HepG2 (cell line): ENCODE measurements around the gene DUOXA1. TPM values are rescaled to one million over a fixed set of nuclear protein-coding genes. Genes with fewer than 3 reads are reported as not detected.

Experiments used
- ATAC-seq: fragments of 200-7000 bp; cut with Tn5 transposase; 3 replicates; pipeline ENCODE4 v1.9.1; 2020; ENCODE audit warnings: mild to moderate bottlenecking, moderate library complexity
- BruUV-seq: library from RNA; stranded (reverse); fragments of 400-500 nt; replicated peaks from 2 replicates; lab custom pipeline; 2021; lab: Mats Ljungman, UMichigan
- CTCF ChIA-PET: fragments of 300-600 bp; formaldehyde crosslinking; extraction: SDS; loops from one replicate; lab custom pipeline; 2021; ENCODE audit warnings: low total read pairs, inconsistent platforms, low intra/inter-chr PET ratio; lab: Yijun Ruan, JAX
- POLR2A ChIA-PET: fragments of 350-600 bp; sonication (Branson Sonifier 250); formaldehyde crosslinking; loops from one replicate; lab custom pipeline; 2020; ENCODE audit warnings: antibody characterized with exemption, inconsistent platforms; lab: Yijun Ruan, JAX
- DNase-seq: peaks from one replicate; pipeline ENCODE4 v3.0.0-alpha.2; 2015; ENCODE audit warnings: low spot score
- FAIRE-seq: peaks from 3 replicates; lab custom pipeline; 2011; peaks lifted over from hg19 to GRCh38; lab: Jason Lieb, UNC
- H2AFZ ChIP-seq: one replicate; pipeline ENCODE4 v1.6.1; 2011; ENCODE audit warnings: low read length, inconsistent platforms
- H3K27ac ChIP-seq: fragments of 300-600 bp; 3 replicates; pipeline ENCODE4 v1.8.0; 2011; ENCODE audit warnings: mixed run types, mild to moderate bottlenecking, mixed read lengths, low read length, inconsistent platforms; ENCODE audit not compliant: insufficient read depth; ENCODE audit errors: extremely low read length
- H3K27me3 ChIP-seq, 2 experiments: fragments of 200-600 bp in 1 of 2; 2 replicates in 1 of 2; 3 replicates in 1 of 2; pipeline versions ENCODE4 v1.6.0 to v1.8.0; 2011; ENCODE audit warnings: low read length in 2 of 2, mild to moderate bottlenecking in 2 of 2, moderate library complexity in 2 of 2, inconsistent platforms in 1 of 2; ENCODE audit not compliant: insufficient read depth in 2 of 2, control insufficient read depth in 1 of 2
- H3K36me3 ChIP-seq, 2 experiments: fragments of 200-600 bp in 1 of 2; replicated peaks in 1 of 2; 2 replicates in 1 of 2; 3 replicates in 1 of 2; pipeline versions ENCODE4 v1.5.1 to v1.8.0; 2011; ENCODE audit warnings: low read length in 2 of 2, inconsistent platforms in 1 of 2; ENCODE audit not compliant: insufficient read depth in 2 of 2, control insufficient read depth in 1 of 2
- H3K4me1 ChIP-seq: 2 replicates; pipeline ENCODE4 v1.5.1; 2012; ENCODE audit warnings: low read length, inconsistent platforms; ENCODE audit not compliant: insufficient read depth
- H3K4me2 ChIP-seq: 2 replicates; pipeline ENCODE4 v1.6.0; 2011; ENCODE audit warnings: low read depth, low read length, inconsistent platforms
- H3K4me3 ChIP-seq, 3 experiments: fragments of 200-600 bp in 1 of 3; sonication (generic), shearing (Covaris generic) in 1 of 3; replicated peaks in 1 of 3; 2 replicates each; pipeline ENCODE4 v1.5.1; 2011 to 2016; ENCODE audit warnings: low read length in 3 of 3, inconsistent platforms in 2 of 3, low read depth in 2 of 3, mild to moderate bottlenecking in 2 of 3, control low read depth in 1 of 3, mixed read lengths in 1 of 3; ENCODE audit not compliant: insufficient read depth in 1 of 3
- H3K79me2 ChIP-seq: one replicate; pipeline ENCODE4 v1.6.1; 2011; ENCODE audit warnings: low read length, inconsistent platforms; ENCODE audit not compliant: insufficient read depth
- H3K9ac ChIP-seq: 2 replicates; pipeline ENCODE4 v1.6.0; 2011; ENCODE audit warnings: mild to moderate bottlenecking, low read depth, low read length, inconsistent platforms; ENCODE audit not compliant: insufficient read depth
- H3K9me3 ChIP-seq: 2 replicates; pipeline ENCODE4 v1.5.1; 2012; ENCODE audit warnings: mild to moderate bottlenecking, low read length
- H4K20me1 ChIP-seq: 2 replicates; pipeline ENCODE4 v1.6.0; 2011; ENCODE audit warnings: inconsistent platforms, mild to moderate bottlenecking, low read length, moderate library complexity; ENCODE audit not compliant: insufficient read depth
- BCL6 ChIP-seq: IDR thresholded peaks from 2 replicates; pipeline ENCODE4 v1.6.1; 2016; ENCODE audit warnings: missing genetic modification reagents, missing compliant biosample characterization
- CEBPG ChIP-seq: IDR thresholded peaks from 2 replicates; pipeline ENCODE4 v1.6.1; 2016
- EP300 ChIP-seq, 3 experiments: sonication (generic) in 1 of 3; formaldehyde crosslinking in 1 of 3; IDR thresholded peaks; 2 replicates each; pipeline versions ENCODE4 v1.5.1 to v1.6.1; 2011 to 2020; ENCODE audit warnings: low read depth in 2 of 3, low read length in 2 of 3, borderline replicate concordance in 1 of 3, improper control_type of control experiment in 1 of 3, mild to moderate bottlenecking in 1 of 3, missing genetic modification reagents in 1 of 3, moderate library complexity in 1 of 3
- FOSL2 ChIP-seq: sonication (generic); formaldehyde crosslinking; IDR thresholded peaks from 2 replicates; pipeline ENCODE4 v1.4.0; 2020; ENCODE audit warnings: missing genetic modification reagents
- FOXA1 ChIP-seq, 2 experiments: fragments of 450-650 bp in 1 of 2; sonication (generic) in 1 of 2; formaldehyde crosslinking in 1 of 2; IDR thresholded peaks; 2 replicates each; pipeline versions ENCODE4 v1.4.0 to v1.6.1; 2016 to 2020; ENCODE audit warnings: missing genetic modification reagents in 1 of 2
- FOXA3 ChIP-seq: IDR thresholded peaks from 2 replicates; pipeline ENCODE4 v1.6.1; 2016; ENCODE audit warnings: missing genetic modification reagents, missing compliant biosample characterization
- KMT2B ChIP-seq: IDR thresholded peaks from 2 replicates; pipeline ENCODE4 v1.6.1; 2016; ENCODE audit warnings: missing genetic modification reagents, missing compliant biosample characterization
- RARA ChIP-seq: IDR thresholded peaks from 2 replicates; pipeline ENCODE4 v1.6.1; 2016; ENCODE audit warnings: missing genetic modification reagents, missing compliant biosample characterization
- SOX13 ChIP-seq, 3 experiments: fragments of 450-650 bp in 1 of 3; sonication (generic) in 1 of 3; formaldehyde crosslinking in 1 of 3; IDR thresholded peaks in 2 of 3; conservative IDR thresholded peaks in 1 of 3; 2 replicates each; pipeline versions ENCODE4 v1.5.0 to v1.6.1; 2016 to 2020; ENCODE audit warnings: antibody characterized with exemption in 1 of 3, mild to moderate bottlenecking in 1 of 3, missing compliant biosample characterization in 1 of 3, missing genetic modification reagents in 1 of 3, moderate library complexity in 1 of 3
- TCF12 ChIP-seq, 2 experiments: fragments of 450-650 bp in 1 of 2; sonication (generic) in 1 of 2; formaldehyde crosslinking in 1 of 2; IDR thresholded peaks; 2 replicates each; pipeline versions ENCODE4 v1.6.1 to v1.8.0; 2017 to 2022; ENCODE audit warnings: antibody characterized with exemption in 1 of 2, mild to moderate bottlenecking in 1 of 2, missing genetic modification reagents in 1 of 2, moderate library complexity in 1 of 2
- TFDP1 ChIP-seq: IDR thresholded peaks from 2 replicates; pipeline ENCODE4 v1.6.1; 2016; ENCODE audit warnings: missing compliant biosample characterization, missing genetic modification reagents, borderline replicate concordance
- ZBTB8A ChIP-seq: sonication (generic); formaldehyde crosslinking; IDR thresholded peaks from 2 replicates; pipeline ENCODE4 v1.4.0; 2020; ENCODE audit warnings: mild to moderate bottlenecking, low read depth, missing genetic modification reagents, borderline replicate concordance
- ZNF143 ChIP-seq: sonication (generic); formaldehyde crosslinking; IDR thresholded peaks from 2 replicates; pipeline ENCODE4 v1.4.0; 2020; ENCODE audit warnings: missing genetic modification reagents
- ZNF180 ChIP-seq: sonication (generic); formaldehyde crosslinking; IDR thresholded peaks from 2 replicates; pipeline ENCODE4 v1.4.0; 2020; ENCODE audit warnings: low read depth, missing genetic modification reagents, borderline replicate concordance
- ZNF224 ChIP-seq: sonication (generic); formaldehyde crosslinking; IDR thresholded peaks from 2 replicates; pipeline ENCODE4 v1.5.0; 2020; ENCODE audit warnings: mild to moderate bottlenecking, missing genetic modification reagents
- ZNF256 ChIP-seq: sonication (generic); formaldehyde crosslinking; conservative IDR thresholded peaks from 2 replicates; pipeline ENCODE4 v1.4.0; 2020; ENCODE audit warnings: missing genetic modification reagents
- ZNF350 ChIP-seq: sonication (generic); formaldehyde crosslinking; IDR thresholded peaks from 2 replicates; pipeline ENCODE4 v1.4.0; 2020; ENCODE audit warnings: mild to moderate bottlenecking, low read depth, missing genetic modification reagents, borderline replicate concordance
- ZNF557 ChIP-seq: sonication (generic); formaldehyde crosslinking; IDR thresholded peaks from 2 replicates; pipeline ENCODE4 v1.4.0; 2020; ENCODE audit warnings: missing genetic modification reagents
- ZNF616 ChIP-seq: sonication (generic); formaldehyde crosslinking; IDR thresholded peaks from 2 replicates; pipeline ENCODE4 v1.5.0; 2020; ENCODE audit warnings: low read depth, mild to moderate bottlenecking, missing genetic modification reagents
- ZNF644 ChIP-seq: IDR thresholded peaks from 2 replicates; pipeline ENCODE4 v1.6.1; 2016; ENCODE audit warnings: low read depth
- ZNF770 ChIP-seq: sonication (generic); formaldehyde crosslinking; IDR thresholded peaks from 2 replicates; pipeline ENCODE4 v1.5.0; 2020; ENCODE audit warnings: mild to moderate bottlenecking, missing genetic modification reagents
- ZNF83 ChIP-seq: sonication (generic); formaldehyde crosslinking; IDR thresholded peaks from 2 replicates; pipeline ENCODE4 v1.4.0; 2020; ENCODE audit warnings: missing genetic modification reagents, mild to moderate bottlenecking, borderline replicate concordance
- whole genome bisulfite sequencing: methylation state at CpG from one replicate; pipeline ENCODE4 v1.1.6; 2017; ENCODE audit warnings: low lambda C conversion rate; 5-methylcytosine and 5-hydroxymethylcytosine counted together
- in situ Hi-C: cut with HindIII; loops from 2 replicates; pipeline ENCODE4 v1.10.0; 2017; ENCODE audit warnings: low pct_unique_long_range_greater_than_20kb; ENCODE audit not compliant: extremely low pct_ligation_motif_present
- intact Hi-C: fragments of 100-400 bp; cut with micrococcal nuclease; formaldehyde crosslinking; loops from one replicate; pipeline ENCODE4 v1.10.0; 2022; ENCODE audit not compliant: unreplicated experiment
- polyA plus RNA-seq, 8 experiments: library from polyadenylated mRNA; depleted of rRNA in 3 of 8; stranded (reverse) in 7 of 8; unstranded in 1 of 8; fragments of >200 nt; fragmentation: Illumina TruSeq in 4 of 8; extraction: Trizol in 4 of 8; gene quantifications; 2 replicates each; pipeline versions ENCODE4 v1.2.1 to v1.2.3, GENCODE V29; 2011 to 2016; ENCODE audit warnings: low read depth in 4 of 8, missing spikeins in 1 of 8, mixed read lengths in 1 of 8; ENCODE audit not compliant: insufficient read depth in 1 of 8
- total RNA-seq, 5 experiments: library from RNA; depleted of rRNA; stranded (reverse); fragments of >200 nt; fragmentation: Illumina TruSeq; extraction: Trizol; gene quantifications; 2 replicates each; pipeline ENCODE4 v1.2.3, GENCODE V29; 2016; ENCODE audit warnings: low read depth in 1 of 5

The DUOXA1 gene
- total and polyA plus RNA-seq, 2 of the 13 experiments (the other 11 are each of a cell fraction or from before 2014, with no cell fraction given) = not detected

GRCh38 chr15:45091161-45091560, 38.5 kb downstream of the DUOXA1 start:
- Histone ChIP-seq H3K4me2 (no peak overlapping the region), H3K4me3 (no peak overlapping the region), H3K9ac (no peak overlapping the region), H3K36me3 (no peaks in the 10 kb centered on the region), H3K27ac (no peak overlapping the region), H3K4me1 (peaks cover 44% of the 10 kb centered on the region), H2AFZ (no peak overlapping the region), H3K9me3 (no peaks in the 10 kb centered on the region), H3K79me2 (no peaks in the 10 kb centered on the region), H4K20me1 (no peaks in the 10 kb centered on the region), H3K27me3 (peaks cover 3 to 23% of the 10 kb centered on the region in 2 experiments; a peak in 4 of 5 replicates)
- intact Hi-C loops (no loop called here), in situ Hi-C loops (no loop called here)
- WGBS = 7% methylated on average over 7 of the region's 7 CpGs
- BruUV-seq = no TSS peak
- ChIA-PET POLR2A (no interaction called here), CTCF (no interaction called here)
- peak; percentile 23 for ATAC-seq
- no peak for FAIRE-seq
- peak; percentile 50 for DNase-seq
- TF ChIP-seq ZNF83 (CRISPR knock-in tag) (no peak), ZNF143 (CRISPR knock-in tag) (no peak), FOSL2 (peak; percentile 82), EP300 (IDR thresholded peaks at IDR 0.05; ENCODE audit: low read depth in 2 of 2, low read length in 2 of 2) (peak in 1 of 2 experiments; percentile 17; a peak in 1 of 4 replicates), EP300 (CRISPR knock-in tag; IDR thresholded peaks at IDR 0.05; ENCODE audit: borderline replicate concordance) (no peak), SOX13 (IDR thresholded peaks at IDR 0.05) (no peak), SOX13 (CRISPR knock-in tag; conservative IDR thresholded peaks at IDR 0.05 in 1 of 2, IDR thresholded peaks at IDR 0.05 in 1 of 2) (no peak), ZNF770 (no peak), CEBPG (peak; percentile 34; the same call in 1 of the 2 replicates), TFDP1 (no peak), ZBTB8A (CRISPR knock-in tag) (no peak), ZNF256 (CRISPR knock-in tag) (no peak), FOXA3 (CRISPR knock-in tag) (0 out of 2 replicates have a peak, but pooled peaks have one; percentile 9), ZNF224 (CRISPR knock-in tag) (no peak), FOXA1 (IDR thresholded peaks at IDR 0.05) (no peak), FOXA1 (CRISPR knock-in tag; IDR thresholded peaks at IDR 0.05) (peak; percentile 19; the same call in 1 of the 2 replicates), ZNF557 (CRISPR knock-in tag) (no peak), ZNF644 (CRISPR knock-in tag) (peak; percentile 53), ZNF180 (CRISPR knock-in tag) (no peak), KMT2B (no peak), BCL6 (CRISPR knock-in tag) (peak; percentile 60), RARA (peak; percentile 63), ZNF350 (no peak), TCF12 (IDR thresholded peaks at IDR 0.05) (no peak), TCF12 (CRISPR knock-in tag; IDR thresholded peaks at IDR 0.05) (no peak), ZNF616 (CRISPR knock-in tag) (no peak)
